Measurements from ENCODE around the gene EMILIN3.

Gene EMILIN3

GRCh38 chr20:41360831-41361756 is 5.5 kb downstream of the EMILIN3 start:
- ATAC-seq (no peak), DNase-seq (no peak)
- Mint-ChIP-seq H3K27me3 (peaks cover 20% of the 10 kb centered on the region), H3K4me3 (no peak overlapping the region), H3K27ac (no peak overlapping the region), H3K9me3 (no peaks in the 10 kb centered on the region), H3K4me1 (peaks cover 7% of the 10 kb centered on the region)

- no peak overlapping the region for H3K4me3 Mint-ChIP-seq
- H3K9me3 Mint-ChIP-seq: no peaks in the 10 kb centered on the region
- ATAC-seq: no peak
- no peaks in the 10 kb centered on the region for H3K4me1 Mint-ChIP-seq
- no peak for DNase-seq
- H3K27me3 Mint-ChIP-seq: peaks cover 6% of the 10 kb centered on the region
- peak overlapping the region in 1 of 2 donors; percentile 25 for H3K27ac Mint-ChIP-seq
Observed at GRCh38 chr20:41359541-41360011, 7.0 kb downstream of the EMILIN3 start.

- DNase-seq: no peak
- no peaks in the 10 kb centered on the region for H3K27me3 Mint-ChIP-seq
- ATAC-seq: no peak
- H3K4me3 Mint-ChIP-seq: no peak overlapping the region
- H3K27ac Mint-ChIP-seq: no peak overlapping the region
- no peaks in the 10 kb centered on the region for H3K9me3 Mint-ChIP-seq
- no peaks in the 10 kb centered on the region for H3K4me1 Mint-ChIP-seq
Observed at GRCh38 chr20:41358717-41359116, 7.9 kb downstream of the EMILIN3 start.

- ATAC-seq (no peak), DNase-seq (no peak)
- Mint-ChIP-seq H3K4me1 (no peaks in the 10 kb centered on the region), H3K9me3 (no peaks in the 10 kb centered on the region), H3K4me3 (no peak overlapping the region), H3K27me3 (no peaks in the 10 kb centered on the region), H3K27ac (no peak overlapping the region)
Observed at GRCh38 chr20:41358230-41358629, 8.4 kb downstream of the EMILIN3 start.

- peak; percentile 39 for ATAC-seq
- Mint-ChIP-seq H3K27me3 (no peaks in the 10 kb centered on the region), H3K4me3 (no peak overlapping the region)
Observed at GRCh38 chr20:41357424-41358163, 9.0 kb downstream of the EMILIN3 start.

GRCh38 chr20:41356951-41357350 is 9.7 kb downstream of the EMILIN3 start:
- H3K9me3 Mint-ChIP-seq: no peaks in the 10 kb centered on the region
- ATAC-seq (no peak), DNase-seq (no peak)
- no peaks in the 10 kb centered on the region for H3K4me1 Mint-ChIP-seq
- H3K27ac Mint-ChIP-seq: no peak overlapping the region
- H3K4me3 Mint-ChIP-seq: no peak overlapping the region
- no peaks in the 10 kb centered on the region for H3K27me3 Mint-ChIP-seq

More at GRCh38 chr20:41357424-41358163, 9.0 kb downstream of the EMILIN3 start:
- Mint-ChIP-seq H3K9me3 (no peaks in the 10 kb centered on the region), H3K27ac (no peak overlapping the region), H3K4me1 (no peaks in the 10 kb centered on the region)
- no peak for DNase-seq

GRCh38 chr20:41355598-41356203 is 10.9 kb downstream of the EMILIN3 start:
- Mint-ChIP-seq H3K27ac (no peak overlapping the region), H3K4me3 (no peak overlapping the region), H3K27me3 (no peaks in the 10 kb centered on the region), H3K9me3 (no peaks in the 10 kb centered on the region), H3K4me1 (no peaks in the 10 kb centered on the region)
- ATAC-seq (no peak), DNase-seq (no peak)

- no peak for ATAC-seq
- Mint-ChIP-seq H3K4me3 (no peak overlapping the region), H3K27ac (peak overlapping the region in 1 of 2 donors; percentile 93)
Observed at GRCh38 chr20:41355192-41355591, 11.4 kb downstream of the EMILIN3 start.

GRCh38 chr20:41353530-41353929 is 13.1 kb downstream of the EMILIN3 start:
- Mint-ChIP-seq H3K4me1 (no peaks in the 10 kb centered on the region), H3K27ac (no peak overlapping the region), H3K4me3 (no peak overlapping the region), H3K27me3 (no peaks in the 10 kb centered on the region), H3K9me3 (no peaks in the 10 kb centered on the region)
- no peak for DNase-seq
- ATAC-seq: no peak

More at GRCh38 chr20:41355192-41355591, 11.4 kb downstream of the EMILIN3 start:
- Mint-ChIP-seq H3K4me1 (no peaks in the 10 kb centered on the region), H3K9me3 (no peaks in the 10 kb centered on the region), H3K27me3 (no peaks in the 10 kb centered on the region)
- DNase-seq: no peak

- Mint-ChIP-seq H3K4me3 (no peak overlapping the region), H3K27ac (peak overlapping the region in 1 of 2 donors; percentile 27), H3K27me3 (no peaks in the 10 kb centered on the region), H3K4me1 (no peaks in the 10 kb centered on the region), H3K9me3 (no peaks in the 10 kb centered on the region)
- DNase-seq: no peak
- ATAC-seq: no peak
Observed at GRCh38 chr20:41352666-41353065, 14.0 kb downstream of the EMILIN3 start.

GRCh38 chr20:41352106-41352505 is 14.5 kb downstream of the EMILIN3 start:
- Mint-ChIP-seq H3K27me3 (no peaks in the 10 kb centered on the region), H3K27ac (no peak overlapping the region), H3K4me3 (no peak overlapping the region), H3K9me3 (no peaks in the 10 kb centered on the region), H3K4me1 (no peaks in the 10 kb centered on the region)
- peak; percentile 6 for ATAC-seq
- DNase-seq: no peak

GRCh38 chr20:41350408-41350962 is 16.1 kb downstream of the EMILIN3 start:
- DNase-seq (no peak), ATAC-seq (no peak)
- Mint-ChIP-seq H3K27me3 (no peaks in the 10 kb centered on the region), H3K4me3 (no peak overlapping the region), H3K27ac (no peak overlapping the region), H3K4me1 (no peaks in the 10 kb centered on the region), H3K9me3 (no peaks in the 10 kb centered on the region)

GRCh38 chr20:41349943-41350342 is 16.7 kb downstream of the EMILIN3 start:
- Mint-ChIP-seq H3K27me3 (no peaks in the 10 kb centered on the region), H3K27ac (no peak overlapping the region), H3K4me3 (no peak overlapping the region), H3K4me1 (no peaks in the 10 kb centered on the region), H3K9me3 (no peaks in the 10 kb centered on the region)
- DNase-seq (no peak), ATAC-seq (no peak)

- Mint-ChIP-seq H3K9me3 (no peaks in the 10 kb centered on the region), H3K4me3 (no peak overlapping the region), H3K4me1 (no peaks in the 10 kb centered on the region), H3K27ac (no peak overlapping the region), H3K27me3 (no peaks in the 10 kb centered on the region)
- no peak for ATAC-seq
- no peak for DNase-seq
Observed at GRCh38 chr20:41349266-41349665, 17.4 kb downstream of the EMILIN3 start.

GRCh38 chr20:41348430-41349172 is 18.0 kb downstream of the EMILIN3 start:
- Mint-ChIP-seq H3K4me1 (no peaks in the 10 kb centered on the region), H3K9me3 (no peaks in the 10 kb centered on the region), H3K27me3 (no peaks in the 10 kb centered on the region), H3K4me3 (no peak overlapping the region), H3K27ac (no peak overlapping the region)
- no peak for DNase-seq
- no peak for ATAC-seq

Measured in stimulated activated naive CD8-positive, alpha-beta T cell treated with anti-CD3 and anti-CD28 coated beads, Interleukin-15, amount 100 ng/mL, for 72 hours (primary cell).